NCI-H2196 (cell line): Measurements from ENCODE around the gene UTP11.
A peak's percentile ranks its signal among the peaks of the same experiment; 100 is the strongest.

Experiments used
- DNase-seq: peaks from one replicate; lab custom pipeline; 2025; ENCODE audit not compliant: unreplicated experiment; lab: John Stamatoyannopoulos, UW

UTP11 gene

DNA sequence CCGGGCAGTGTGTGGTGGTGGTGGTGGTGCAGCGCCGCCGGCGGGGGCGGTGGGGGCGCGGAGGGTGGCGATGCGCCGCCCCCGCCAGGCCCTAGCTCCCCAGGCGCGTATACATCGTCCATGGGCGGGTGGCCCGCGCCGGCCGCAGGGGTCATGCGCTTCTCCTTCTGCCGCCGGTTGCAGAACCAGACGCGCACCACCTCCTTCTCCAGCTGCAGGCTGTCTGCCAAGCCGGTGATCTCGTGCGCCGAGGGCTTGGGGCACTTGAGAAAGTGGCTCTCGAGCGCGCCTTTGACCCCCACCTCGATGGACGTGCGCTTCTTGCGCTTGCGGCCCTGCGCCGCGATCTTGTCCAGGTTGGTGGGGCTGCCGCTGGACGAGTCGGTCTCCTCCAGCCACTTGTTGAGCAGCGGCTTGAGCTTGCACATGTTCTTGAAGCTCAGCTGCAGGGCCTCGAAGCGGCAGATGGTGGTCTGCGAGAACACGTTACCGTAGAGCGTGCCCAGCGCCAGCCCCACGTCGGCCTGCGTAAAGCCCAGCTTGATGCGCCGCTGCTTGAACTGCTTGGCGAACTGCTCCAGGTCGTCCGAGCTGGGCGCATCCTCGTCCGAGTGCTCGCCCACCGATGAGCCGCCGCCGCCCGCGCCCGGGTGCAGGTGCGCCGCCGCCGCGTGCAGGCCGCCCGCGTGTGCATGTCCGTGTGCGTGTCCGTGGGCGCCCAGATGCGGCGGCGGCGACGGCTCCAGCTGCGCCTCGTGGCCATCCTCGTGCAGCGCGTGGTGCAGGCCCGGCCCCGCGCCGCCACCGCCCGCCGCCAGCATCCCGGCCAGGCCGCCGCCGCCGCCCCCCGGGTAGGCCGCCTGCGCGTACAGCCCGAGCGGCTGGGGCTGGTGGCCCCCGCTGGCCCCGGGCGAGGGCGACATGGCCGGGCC lies 33.1 kb downstream of the UTP11 start:
- peak; percentile 22 for DNase-seq

DNA sequence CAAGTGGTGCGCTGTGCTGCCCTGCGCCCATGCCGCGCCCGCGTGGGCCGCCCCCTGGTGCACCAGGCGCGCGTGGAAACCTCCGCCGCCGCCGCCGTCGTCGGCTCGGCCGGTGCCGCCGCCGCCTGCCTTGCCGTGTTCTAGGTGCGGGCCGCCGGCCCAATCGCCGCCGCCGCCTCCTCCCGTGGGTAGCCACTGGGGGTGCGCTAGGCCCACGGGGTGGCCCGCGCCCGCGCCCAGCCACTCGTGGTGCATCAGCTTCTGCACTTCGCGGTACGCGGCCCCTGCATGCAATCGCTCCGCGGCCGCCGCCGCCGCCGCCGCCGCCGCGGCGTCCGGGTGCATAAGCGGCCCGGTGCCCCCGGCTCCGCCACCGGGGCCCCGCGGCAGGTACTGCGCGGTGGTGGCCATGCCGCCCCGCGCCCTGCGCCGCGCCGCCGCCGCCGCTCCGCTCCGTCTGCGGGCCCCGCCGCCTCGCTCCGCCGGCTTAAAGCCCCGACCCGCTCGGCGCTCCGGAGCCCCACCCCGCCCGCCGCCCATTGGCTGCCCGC lies 33.9 kb downstream of the UTP11 start, which contains the start of gene POU3F1:
Gene POU3F1 (minus strand): TSS at position 461 of the 551 bp plus-strand sequence. CDS start 50 bp downstream, at position 411.
- no peak for DNase-seq

DNA sequence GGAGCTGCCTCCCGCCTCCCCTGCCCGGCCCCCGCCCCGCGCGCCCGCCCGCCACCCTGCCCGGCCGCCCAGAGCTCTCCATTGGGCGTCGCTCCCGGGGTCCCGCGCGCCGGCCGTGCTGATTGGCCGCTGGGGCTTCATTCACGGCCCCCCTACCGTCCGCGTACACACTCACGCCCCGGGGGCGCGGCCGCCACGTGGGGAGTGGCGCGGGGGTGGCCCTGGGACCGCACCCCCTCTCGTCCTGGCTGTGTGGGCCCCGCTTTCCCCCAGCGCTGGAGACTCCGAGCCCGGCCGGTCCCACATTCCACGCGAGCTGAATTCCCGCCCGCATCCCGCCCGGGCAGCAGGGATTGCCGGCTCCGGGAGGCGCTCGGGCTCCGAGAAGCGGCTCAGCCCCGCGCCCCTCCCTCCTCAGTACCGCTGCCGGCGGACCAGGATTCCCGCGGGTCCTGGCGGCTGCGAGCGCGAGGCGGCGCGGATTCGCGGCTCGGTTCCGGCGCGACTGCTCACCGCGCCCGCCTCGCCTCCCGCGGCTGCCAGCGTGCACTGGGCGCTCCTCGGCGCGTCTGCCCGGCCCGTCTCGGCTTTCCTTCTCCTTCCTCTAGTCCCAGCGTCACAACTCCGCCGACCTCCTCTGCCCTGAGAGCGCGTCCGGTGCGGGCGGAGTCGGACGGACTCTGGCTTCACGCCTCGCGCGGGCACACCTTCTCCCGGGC lies 34.5 kb downstream of the UTP11 start:
- peak; percentile 82 for DNase-seq

DNA sequence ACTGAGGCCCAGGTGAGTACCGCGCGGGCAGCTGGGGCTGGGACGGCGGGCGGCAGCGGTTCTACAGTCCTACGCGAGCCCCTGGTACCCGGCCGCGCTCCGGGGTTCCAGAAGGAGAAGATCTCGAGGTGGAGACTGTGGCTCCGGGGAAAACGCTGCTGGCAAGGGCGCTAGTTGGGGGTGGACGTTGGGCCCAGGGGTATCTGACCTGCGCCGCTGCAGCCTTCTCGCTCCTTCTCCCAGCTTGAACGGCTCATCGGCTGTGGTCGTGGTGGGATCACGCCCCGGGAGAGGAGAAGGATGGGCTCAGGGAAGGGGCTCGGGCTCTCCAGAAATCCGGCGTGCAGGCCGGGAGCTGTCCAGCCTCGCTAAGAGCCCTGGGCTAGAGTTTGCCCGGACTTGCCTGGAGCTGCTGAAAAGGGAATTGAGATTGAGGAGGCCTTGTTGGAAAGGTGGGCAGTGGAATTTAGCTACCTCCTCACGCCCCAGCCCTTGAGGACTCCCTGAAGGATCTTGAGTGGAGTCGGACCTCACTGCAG lies 35.1 kb downstream of the UTP11 start:
- no peak for DNase-seq

DNA sequence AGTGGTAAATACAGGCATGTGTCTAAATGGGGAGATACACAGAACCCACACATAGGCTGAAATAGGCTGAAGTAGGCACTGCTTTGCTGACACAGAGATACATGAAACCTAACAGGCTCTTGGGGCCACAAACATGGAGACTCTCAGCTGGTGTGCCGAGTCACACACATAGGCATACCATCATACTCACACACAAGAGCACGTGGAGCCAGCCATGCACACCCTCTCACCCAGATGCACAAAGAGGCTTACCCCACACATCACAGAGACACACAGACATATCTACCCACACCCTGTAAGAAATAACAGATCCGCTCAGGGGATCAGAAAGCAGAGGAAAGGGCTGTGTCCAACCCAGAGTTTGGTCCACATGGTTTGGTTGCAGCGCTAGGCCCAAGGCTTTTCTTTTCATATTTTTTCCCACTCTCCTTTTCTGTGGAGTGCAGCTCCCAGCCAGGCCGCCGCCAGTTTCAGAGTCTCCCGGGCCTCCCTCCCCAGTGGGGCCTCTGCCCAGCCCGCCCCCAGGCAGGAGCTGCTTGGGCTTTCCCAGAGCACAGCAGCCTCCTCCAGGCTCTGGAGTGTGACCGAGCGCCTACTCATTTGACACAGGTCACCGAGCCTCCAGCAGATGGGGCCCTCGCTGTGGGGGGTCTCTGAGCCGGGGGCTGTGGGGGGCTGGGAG lies 38.0 kb downstream of the UTP11 start:
- no peak for DNase-seq

DNA sequence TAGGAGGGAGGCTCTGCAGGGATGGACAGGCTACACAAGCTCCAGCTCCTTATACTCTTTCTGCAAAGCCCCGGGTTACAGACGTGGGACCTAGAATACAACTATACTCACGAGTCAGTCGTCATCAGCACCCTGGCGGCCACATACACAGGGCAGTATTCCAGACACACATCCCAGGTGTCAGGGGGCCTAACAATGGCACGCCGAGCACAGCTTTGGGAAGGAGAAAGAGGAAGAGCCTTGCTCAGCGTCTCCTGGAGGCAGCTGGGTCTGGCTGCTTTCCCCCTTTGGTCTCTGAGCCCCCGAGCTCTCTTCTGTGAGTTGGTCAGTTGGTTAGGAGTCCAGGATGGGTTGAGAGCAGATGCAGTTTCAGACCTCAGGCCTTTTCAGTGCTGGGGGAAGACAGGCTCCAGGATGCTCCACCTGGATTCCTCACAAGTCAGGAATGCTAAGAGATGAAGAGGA lies 38.6 kb downstream of the UTP11 start:
- no peak for DNase-seq

DNA sequence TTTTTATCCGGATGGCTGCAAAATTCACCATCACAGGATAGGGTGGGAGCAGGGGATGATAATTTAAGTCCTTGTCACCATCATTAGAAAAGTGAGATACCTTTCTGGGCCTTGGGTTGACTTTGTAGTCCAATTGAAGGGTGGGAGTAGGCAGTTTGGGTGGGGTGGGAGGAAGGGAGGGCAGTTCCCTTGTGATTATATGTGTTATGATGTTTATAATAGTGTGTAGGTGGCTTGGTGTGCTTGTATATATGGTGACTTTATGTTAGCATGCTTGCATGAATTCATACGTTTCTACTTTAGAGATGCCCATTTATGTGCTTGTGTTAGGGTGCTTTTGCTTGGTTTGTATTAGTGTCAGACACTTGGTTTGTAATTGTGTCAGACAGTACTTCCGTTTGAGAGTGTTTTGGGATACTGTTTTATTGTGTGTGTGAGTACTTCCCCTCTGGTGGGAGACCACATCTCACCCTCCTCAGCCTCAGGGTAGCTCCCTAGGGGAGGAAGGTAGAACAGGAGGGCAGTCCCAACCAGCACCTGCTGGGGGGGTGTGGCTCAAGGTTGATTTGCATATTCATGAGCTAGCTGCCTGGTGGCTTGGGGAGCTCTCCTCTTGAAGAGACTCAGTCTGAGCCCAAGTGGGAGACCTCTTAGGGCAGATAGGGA lies 40.3 kb downstream of the UTP11 start:
- no peak for DNase-seq

DNA sequence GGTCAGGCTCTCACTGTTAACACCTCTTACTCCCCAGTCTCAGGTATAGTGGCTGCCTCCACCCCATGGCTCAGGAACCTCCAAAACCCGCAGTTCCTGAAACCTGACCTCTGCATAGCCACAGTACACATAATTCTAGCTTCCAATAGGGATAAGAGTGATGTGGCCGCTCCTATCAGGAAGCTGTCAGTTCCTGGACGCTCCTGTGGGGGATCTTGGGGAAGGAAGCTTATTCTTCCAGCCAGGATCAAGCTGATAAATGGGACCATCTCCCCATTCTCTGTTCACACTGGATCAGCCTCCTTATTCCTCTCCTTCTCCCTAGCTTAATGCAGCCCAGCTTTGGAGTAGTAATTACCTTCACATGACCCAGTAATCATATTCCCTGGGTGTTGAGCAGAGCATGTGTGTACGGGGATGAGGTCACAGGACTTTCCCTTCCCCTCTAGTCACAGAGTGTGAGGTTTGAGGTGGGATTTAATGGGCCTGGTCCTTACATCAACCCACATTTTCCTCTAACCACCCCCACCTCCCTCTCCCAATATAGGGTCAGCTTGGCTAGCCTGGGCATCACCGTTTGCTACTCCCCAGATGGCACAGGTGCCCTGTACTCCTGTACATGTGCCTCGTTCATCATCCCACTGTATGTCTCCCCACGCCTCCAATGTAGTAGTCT lies 41.0 kb downstream of the UTP11 start:
- no peak for DNase-seq

DNA sequence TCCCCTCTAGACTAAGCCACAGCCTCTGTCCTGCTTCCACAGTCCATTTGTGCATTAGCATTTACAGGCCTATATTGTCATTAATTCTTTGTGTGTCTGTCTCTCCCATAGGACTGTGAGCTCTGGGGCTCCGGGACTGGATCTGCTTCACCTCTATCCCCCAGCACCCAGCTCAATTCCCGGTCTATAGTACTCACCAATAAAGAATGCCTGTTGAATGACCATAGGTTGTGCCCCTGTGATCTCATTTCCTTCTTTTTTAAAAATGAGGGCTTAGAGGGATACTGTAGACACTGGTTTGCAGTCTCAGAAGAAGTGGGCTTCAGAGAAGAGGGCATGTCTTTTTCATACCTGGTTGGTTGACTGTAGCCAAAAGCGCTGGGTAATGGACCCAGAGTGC lies 42.9 kb downstream of the UTP11 start:
- no peak for DNase-seq

DNA sequence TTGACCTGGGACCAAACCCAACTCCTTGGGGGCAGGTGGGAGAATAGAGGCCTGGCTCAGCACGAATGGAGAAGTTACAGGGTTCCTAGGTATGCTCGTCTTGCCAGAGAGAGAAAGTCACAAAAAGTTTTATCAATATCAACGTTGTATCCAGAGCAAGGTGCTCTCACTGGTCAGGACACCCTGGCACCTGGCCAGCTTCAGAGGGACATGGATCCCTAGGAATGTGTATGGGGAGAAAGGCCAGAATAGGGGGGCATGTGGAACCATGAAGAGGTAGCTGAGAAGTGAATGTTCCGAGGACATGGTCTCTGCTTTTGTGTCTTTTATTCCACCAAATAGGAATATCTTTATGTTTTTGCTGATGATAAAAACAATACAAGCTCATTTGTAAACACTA lies 43.4 kb downstream of the UTP11 start:
- no peak for DNase-seq

DNA sequence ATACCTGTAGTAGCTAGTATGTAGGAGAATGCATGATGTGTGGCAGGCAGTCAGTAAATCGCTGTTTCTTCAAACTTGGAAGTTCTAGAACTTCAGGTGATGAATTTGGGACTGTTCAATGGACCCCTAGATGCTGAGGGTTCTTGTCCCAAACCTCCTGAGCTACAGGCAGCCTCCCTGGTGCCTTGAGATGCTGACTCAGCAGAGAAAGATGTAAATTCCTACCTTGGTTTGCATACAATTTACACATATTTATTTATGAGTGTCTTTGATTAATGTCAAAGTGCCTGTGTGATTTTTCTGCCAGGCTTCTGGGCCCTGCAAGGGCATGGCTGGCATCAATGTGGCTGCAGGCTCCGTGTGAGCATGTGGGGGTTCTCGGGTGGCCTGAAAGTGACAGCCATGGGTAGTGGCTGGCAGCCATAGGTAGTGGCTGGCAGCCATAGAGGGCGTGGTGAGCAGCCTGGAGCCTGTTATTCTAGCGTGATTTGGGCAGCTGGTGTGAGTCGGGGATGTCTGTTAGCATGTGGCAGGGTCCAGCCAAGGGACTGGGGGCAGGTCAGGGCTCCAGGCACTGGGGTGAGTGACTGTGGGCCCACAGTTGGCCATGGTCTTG lies 47.2 kb downstream of the UTP11 start:
- DNase-seq = no peak

DNA sequence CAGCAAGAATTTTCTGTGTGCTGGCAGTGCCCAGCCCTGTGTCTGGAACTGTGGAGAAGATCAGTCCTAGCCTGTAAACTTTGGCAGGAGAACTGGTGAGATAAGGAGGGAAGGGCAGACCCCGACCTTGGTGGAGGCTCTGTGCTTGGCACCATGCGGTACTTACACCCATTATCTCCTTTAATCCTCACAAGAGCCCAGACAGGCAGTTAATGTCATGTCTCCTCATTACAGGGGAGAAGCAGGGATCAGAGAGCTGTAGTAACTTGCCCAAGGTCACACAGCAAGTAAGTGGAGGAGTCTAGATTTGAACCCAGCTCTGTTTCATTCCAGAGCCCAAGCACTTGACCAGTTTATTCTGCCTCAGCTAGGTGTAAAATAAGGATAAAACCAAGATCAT lies 48.0 kb downstream of the UTP11 start:
- no peak for DNase-seq

DNA sequence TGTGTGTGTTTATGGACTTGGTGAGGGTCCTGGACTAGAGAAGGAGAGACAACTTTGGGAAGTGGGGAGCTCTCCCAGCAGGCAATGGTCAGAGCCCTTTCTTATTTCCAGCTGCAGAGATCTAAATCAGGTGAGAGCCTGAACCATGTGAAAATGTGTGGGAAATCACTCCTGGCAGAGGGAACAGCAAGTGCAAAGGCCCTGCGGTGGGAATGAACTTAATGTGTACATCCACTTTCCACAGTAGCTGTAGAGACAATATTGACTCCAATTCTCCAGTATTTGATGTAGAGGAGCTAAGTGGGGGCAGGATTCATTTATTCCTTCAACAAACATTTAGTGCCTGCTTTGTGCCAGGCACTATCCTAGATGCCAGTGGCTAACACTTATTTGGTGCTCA lies 48.8 kb downstream of the UTP11 start:
- DNase-seq = no peak

DNA sequence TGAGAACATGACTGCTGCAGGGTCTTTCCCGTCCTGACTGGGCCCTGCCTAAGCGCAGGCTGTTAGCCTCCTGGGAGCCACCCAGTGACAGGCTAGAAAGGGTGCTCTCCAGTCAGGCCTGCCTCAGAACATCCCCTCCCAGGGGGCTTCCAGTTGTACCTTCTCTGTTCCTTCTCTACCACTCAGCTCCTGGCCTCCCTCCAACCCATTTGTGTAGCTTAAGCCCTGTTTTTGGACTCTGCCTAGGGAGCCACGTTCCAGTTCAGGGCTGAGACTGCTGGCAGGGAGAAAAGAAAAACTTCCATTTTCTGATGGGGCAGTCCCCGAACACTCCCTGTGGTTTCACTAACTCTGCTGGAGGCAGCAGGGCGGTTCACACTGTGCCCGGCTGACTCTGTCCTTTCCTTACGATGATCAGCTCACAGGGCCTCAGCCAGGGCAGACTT lies 49.4 kb downstream of the UTP11 start:
- no peak for DNase-seq

DNA sequence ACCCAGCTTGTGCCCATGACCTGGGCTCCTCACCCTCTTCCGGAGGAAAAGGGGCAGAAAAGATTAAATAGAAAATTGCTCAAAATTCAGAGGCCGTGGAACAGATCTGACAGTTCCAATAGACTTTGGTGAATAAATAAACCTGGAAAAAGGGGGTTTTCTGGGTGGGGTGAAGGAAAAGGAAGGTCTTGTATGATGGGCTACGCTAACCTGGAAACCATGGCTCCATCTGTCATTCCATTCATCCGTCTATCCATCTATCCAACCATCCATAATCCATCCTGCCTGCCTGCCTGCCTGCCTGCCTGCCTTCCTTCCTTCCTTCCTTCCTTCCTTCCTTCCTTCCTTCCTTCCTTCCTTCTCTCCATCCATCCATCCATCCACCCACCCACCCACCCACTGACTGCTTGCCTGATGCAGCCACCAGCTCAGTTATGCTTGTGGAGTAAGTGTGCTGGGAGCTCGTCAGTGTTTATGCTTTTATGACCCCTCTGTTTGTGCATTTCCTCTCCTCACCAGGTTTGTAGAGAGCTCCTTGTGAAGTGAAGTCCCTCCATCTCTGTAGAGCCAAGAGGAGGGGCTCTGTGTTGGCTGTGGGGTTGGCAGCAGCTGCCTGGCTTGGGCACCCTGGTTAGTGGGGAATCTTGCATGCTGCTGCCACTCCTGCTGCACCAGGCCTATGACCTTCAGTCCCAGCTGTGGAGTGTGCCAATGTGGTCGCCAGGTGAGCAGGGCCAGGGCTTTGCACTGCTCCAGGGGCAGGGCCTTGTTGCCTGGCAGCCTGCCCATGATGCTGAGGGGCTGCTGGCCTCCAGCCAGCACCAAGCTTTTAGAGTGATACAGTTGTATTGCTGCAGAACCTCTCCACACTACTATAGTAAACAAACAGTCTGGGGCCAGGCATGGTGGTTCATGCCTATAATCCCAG lies 50.1 kb downstream of the UTP11 start:
- DNase-seq = peak; percentile 38

DNA sequence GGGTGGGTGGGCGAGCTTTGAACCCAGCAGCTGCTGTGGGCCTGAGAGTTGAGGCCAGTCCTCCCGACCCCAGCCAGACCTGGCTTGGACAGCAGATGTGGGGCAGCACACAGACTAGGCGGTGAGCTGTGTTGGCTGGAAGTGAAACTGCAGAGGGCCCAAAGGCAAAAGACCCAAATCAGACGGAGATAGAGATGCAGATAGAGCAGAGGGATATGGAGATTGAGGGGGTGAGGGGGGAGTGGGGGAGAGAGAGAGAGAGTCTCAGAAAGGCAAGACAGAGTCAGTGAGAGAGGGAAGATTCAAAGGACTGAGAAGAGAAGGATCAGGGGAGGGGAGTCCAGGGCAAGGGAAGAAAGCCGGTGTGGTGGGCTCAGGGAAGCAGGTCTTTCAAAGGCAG lies 51.1 kb downstream of the UTP11 start:
- no peak for DNase-seq

DNA sequence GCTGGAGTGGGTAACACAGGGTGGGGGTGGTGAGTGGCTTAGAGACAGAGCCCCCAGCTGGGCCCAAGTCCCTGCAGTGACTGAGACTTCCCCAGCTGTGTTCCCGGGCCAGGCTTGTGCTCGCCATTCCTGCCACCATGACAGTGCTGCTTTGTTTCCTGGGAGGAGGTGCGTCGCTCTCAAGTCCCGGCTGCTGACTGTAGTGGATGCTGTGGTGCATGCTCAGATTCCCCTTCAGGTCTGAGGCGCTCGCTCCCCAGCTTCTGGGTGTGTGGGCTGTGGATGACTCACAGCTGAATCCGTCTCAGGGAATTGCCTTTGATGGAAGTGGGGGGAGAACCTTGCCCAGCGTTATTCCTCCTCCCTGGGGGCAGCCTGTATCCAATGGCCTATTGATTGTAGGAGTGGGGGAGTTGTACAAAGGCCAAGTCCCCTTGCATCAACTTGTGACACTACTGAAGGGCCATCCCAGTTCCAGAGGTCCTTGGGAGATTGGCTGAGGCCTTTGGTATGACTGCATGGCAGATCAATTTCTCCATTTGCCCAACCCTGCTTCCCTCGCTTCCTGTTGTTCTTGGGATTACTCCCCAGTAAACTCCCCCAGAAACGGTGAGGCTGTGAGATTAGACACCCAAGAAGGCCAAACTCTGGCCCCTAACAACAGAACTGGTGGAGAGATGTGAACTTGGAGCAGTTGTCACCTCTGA lies 51.8 kb downstream of the UTP11 start:
- no peak for DNase-seq
